Activated CD8-positive, alpha-beta memory T cell treated with anti-CD3 and anti-CD28 coated beads for 1 hour (primary cell): ENCODE data around the gene CDC42BPG.
"Not testable (repeated sequence)": the region's sequence is repeated elsewhere in the genome, so short reads cannot be mapped to it uniquely, and the experiment has no call there.

Source experiments
- DNase-seq, 2 donors: peaks; one replicate each; pipeline ENCODE4 v3.0.0-alpha.2; 2020; ENCODE audit warnings: low read depth in 1 of 2; ENCODE audit errors: extremely low read depth in 1 of 2

Gene CDC42BPG

DNA sequence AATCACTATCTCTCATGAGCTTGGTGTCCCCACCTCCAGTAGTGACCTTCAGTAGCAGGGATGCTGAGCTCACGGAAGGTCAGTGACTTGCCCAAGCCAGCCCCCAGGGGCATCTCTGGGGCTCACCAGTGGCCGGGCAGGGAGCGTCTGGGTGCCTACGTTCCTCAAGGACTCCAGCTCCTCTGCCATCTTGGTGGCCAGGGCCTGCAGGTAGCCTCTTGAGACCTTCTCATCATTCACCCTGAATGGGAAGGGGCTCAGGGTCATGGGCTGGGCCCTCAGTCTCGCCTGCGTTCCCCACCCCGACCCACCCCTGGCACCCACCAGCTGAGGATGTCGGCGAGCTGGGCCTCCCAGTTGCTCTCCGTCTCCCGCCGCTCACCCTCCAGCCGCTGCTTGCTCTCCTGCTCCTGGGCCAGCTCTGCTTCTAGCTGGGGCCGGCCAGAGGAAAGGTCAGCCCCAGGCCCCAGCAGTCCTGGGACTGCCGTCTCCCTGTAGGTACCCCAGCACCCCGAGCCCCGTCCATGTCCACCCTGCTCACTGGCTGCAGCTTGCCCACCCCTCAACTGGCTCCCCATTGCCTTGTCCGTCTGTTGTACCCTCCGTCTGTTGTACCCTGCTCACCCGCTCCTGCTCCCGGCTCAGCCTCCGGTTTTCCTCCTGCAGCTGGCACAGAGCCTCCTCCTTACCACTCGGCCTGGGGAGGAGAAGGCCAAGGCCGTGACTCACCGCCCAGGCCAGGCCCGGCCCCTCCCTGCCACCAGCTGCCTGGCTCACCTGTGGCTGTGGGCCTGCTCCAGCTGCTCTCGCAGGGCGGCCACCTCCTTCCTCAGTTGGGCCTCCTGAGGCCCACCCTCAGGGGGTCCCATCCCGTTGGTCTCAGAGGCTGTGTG lies 9.5 kb downstream of the CDC42BPG start:
- DNase-seq, result no peak

DNA sequence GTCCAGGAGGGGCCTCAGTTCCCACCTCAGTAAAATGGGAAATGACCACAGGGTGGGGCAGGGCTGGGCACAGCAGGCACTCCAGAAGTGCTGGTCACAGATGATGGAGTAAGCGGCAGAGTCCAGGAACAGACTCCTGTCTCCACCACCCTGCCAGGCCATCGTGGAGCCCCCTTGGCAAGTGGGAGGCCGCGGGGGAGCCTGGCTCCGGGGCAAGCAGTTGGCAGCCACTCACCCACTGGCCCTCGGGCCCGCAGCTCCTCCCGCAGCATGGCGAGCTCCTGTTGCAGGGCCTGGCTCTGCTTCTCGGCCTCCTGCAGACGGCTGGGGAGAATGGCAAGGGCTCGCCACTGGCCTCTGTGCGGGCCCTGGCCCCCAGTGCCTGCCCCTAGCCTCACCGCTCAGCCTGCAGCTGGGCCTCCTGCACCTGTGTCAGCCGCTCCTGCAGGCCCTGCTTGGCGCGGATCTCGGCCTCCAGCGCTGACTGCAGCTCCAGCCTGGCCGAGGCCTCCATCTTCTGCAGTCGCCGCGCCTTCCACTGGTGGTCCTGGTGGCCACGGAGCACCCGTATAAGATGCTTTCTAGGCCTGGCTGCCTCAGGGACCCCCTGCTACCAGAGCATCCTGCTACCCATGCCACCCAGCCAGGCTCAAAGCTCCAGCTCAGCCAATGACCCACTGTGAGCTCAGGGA lies 10.3 kb downstream of the CDC42BPG start:
- no peak for DNase-seq

DNA sequence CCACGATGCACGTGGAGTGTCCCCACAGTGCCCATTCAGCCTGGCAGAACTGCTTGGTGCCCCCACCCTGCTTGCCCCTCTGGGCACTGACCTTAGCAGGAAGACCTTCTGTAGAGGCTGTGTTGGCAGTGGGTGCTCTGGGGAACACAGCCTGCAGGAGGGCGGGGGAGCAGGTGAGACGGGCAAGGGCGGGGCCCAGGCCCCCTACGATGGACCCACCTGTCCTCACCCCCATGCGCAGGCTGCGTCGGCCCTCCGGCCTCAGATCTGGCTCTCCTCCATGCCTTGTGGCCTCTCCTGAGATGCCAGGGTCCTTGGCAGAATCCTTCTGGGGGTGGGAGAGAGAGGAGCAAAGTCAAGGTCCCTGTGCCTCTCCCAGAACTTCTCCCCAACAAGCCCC lies 10.9 kb downstream of the CDC42BPG start:
- DNase-seq, result no peak

DNA sequence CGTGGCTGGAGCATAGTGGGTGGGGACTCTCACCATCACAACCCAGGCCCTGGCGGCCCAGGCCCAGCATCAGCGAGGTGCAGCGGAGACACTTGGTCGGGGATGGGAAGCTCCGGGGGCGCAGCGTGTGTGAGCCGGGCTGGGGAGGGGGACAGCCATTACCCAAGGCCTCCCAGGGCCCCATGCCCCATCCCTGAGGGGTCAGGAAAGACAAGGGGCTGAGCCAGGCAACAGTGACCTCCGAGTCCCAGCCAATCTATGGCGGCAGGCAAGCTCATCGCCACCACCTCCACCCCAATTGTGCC lies 11.3 kb downstream of the CDC42BPG start:
- DNase-seq, result no peak

DNA sequence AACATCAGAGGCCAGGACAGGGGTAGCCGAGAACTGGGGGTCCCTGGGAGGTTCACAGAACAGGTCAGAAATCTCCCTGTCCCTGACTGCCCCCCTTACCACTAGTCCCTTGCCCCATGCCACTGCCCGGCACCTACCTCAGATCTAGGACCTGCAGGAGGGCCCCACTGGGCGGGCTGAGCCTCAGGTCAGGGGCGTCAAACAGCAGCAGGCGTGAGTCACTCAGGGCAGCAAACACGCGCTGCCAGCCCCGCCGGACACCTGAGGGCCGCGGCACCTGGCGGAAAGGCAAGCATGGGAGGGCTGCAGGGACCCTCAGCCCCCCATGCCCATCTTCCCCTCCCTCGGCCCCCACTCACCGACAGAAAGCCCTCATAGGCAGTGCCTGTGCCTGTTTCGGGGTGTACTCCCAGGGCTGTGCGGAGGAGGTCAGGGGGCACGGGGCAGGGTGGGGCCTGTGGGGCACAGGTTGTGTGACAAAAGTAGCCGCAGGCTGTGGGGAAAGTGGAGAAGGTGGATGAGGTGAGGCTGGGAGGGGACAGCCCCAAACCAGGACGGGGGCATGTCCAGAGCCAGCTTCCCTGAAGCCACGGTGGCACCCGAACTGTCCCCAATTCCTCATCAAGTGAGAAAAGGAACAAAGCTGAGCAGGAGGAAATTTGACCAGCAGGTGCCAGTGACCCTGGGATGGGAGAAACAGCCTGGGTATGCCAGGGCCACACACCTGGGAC lies 11.8 kb downstream of the CDC42BPG start:
- DNase-seq, result no peak

DNA sequence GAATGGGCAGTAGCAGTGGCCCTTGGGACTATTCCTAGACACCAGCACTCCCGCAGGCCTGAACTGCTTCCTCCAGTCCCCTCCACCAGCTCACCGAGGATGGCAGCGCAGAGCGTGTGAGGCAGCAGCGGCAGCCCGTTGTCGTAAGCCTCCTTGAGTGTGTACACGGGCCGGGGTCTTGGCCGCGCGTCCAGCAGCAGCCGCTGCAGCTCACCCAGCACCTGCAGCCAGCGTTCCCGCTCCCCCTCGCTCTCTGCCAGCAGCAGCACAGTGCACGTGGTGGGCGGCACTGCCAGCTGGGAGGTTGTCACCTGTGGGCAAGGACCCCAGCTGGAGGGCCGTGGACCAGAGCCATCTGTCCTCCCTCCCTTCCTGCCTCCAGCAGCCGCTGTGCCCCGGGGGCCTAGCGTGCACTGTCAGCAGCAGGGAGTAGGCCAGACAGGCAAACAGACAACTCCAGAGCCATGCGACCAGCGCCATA lies 13.0 kb downstream of the CDC42BPG start:
- DNase-seq, result no peak

DNA sequence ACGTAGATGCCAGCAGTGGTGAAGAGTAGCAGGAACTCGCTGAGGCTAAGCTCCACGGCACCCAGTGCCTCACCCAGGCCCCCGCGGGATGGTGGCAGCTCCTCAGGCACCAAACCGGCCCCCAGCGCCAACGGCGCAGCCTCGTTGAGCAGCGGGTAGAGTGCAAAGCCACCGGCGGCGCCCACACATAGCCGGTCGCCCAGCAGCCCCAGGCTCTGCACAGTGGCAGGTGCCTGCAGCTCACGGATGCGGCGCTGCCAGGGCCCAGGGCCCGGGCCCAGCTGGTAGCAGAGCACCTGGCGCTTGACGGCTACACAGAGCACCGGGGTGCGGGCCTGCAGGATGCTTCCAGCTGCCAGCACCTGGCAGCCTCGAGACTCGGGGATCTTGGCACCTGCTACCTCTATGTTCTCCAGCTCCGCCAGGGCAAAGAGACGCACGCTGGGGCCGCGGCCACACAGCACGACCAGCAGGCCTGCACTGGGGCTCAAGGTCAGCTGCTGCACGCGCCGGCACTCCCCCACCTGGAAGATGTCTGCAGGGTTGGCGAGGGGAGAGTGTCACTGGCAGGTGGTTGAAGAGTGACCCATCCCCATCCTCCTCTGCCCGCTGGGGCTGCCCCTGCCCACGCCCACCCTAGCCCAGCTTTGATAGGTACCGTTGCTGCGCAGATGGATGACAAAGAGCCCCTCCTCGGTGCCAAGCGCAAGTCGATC lies 14.8 kb downstream of the CDC42BPG start:
- no peak for DNase-seq

DNA sequence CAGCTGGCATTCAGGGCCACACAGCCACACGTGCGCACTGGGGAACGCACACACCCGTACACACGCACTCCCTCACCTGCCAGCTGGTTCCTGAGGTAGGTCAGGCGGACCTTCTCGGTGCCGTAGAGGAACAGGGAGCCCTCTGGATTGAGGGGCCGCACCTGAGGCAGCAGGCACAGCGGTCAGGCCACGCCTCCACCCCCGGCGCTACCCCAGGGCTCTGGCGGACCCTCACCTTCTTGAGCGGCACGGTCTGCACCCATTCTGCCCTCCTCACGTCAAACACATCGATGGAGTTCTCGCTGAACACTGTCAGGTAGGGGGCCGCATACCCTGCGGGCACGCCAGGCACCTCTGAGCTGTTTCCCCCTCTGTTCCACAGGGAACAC lies 17.0 kb downstream of the CDC42BPG start:
- no peak for DNase-seq

DNA sequence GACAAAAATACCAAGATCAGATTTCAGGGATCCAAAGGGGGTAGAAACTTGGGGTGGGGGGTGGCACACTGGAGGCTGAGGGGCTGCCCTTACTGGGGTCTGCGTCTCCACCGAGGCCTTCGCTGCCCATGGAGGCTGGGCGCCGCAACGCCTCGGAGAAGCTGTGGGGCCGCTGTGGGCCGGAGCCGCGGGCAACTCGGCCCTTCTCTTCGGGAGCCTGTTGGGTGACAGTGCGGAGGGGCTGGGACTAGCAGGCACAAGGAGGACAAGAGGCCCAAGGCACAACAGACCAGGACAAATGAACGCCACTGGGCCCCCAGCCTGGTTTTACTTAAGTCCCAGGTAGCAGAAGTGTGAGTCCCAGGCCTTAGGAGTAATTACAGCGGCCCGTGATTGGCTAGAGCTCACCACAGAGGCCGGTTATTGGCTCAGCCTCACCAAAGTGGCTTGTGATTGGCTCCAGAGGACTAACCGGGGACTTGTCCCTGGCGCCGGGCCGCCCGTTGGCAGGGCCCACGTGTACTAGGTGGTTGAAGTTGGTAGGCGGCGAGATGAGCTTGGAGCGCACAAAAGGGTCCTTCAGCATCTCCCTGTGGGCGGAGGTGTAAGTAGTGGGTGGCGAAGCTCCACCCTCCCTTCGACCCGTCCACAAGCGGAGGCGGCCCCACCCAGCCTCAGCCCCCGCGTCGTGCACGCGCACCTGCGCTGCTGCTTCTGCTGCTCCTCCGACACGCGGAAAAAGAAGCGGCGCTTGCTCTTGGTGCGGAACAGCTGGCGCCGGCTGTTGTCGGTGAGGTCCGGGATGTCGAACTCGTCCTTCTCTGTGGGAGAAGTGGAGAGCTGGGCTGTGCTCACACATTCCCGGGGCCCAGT lies 17.6 kb downstream of the CDC42BPG start:
- no peak for DNase-seq

DNA sequence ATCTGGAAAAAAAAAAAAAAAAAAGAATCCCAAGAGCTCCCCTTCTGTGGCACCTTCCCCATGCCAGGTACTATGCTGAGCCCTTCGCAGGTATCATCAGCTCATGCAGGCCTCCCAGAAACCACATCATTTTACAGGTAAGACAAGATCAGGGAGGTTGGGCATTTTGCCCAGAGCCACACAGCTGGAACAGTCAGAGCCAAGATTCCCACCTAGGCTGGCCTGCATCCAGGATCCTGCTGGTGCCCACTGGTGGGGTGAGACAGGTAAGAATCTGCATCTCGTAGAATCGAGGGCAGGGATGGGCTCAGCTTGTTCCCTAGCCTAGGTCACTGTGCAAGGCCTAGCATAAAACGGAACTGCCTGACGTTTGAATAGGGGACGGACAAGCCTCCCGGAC lies 18.4 kb downstream of the CDC42BPG start:
- DNase-seq, result no peak

DNA sequence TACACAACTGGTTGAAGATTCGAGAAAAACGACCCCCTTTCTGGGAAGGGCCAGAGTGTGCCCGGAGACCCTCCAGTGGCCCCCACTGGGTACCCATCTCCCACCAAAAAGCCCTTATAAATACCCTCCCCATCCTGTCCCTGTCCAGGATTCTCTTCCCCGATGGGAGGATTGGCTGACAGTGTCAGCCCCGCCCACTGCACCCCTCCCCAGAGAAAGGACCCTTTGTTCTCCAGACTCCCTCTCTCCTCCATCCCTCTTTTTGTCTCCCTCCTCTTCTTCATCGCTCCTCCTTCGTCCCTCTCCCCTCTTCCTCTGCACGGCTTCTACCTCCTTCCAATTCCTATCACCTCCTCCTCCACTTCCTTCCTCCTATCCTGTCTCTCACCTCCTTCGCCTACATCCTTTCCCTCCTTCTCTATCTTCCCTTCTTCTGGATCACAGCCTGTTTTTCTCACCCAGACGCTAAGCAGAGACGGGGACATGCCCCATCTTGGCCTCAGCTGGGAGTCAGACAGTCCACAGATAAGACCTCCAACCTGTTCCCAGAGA lies 20.8 kb downstream of the CDC42BPG start:
- DNase-seq, result no peak

DNA sequence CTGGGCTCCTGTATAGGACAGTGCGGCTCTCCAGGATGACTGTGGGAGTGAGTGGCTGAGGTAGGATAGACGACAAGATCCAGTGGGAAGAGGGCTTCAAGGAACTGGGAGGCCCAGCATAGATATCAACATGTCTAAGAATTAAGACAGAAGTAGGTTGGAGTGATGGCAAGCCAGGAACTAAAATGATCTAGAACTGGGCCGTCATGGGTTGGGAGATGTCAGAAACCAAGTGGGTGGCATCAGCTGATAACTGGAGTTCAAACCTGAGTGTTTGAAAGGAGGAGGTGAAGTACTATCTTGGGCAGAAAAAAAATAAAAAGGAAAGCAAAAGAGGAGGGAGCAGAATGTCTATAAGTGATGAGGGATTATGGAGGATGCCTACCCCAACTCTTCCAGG lies 27.0 kb downstream of the CDC42BPG start:
- no peak for DNase-seq

DNA sequence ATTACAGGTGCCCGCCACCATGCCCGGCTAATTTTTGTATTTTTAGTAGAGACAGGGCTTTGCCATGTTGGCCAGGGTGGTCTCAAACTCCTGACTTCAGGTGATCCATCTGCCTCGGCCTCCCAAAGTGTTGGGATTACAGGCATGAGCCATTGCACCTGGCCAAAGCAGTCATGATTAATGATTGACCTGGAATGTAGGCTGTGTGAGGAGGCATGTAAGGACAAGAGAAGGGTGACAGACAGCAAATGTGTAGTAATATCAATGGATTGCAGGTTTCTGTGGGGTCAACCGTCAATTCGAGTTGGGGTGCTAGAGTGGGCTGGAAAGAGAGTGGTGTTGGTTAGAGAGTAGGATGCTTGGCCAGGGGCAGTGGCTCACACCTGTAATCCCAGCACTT lies 29.0 kb downstream of the CDC42BPG start:
- DNase-seq, result not testable (repeated sequence)

DNA sequence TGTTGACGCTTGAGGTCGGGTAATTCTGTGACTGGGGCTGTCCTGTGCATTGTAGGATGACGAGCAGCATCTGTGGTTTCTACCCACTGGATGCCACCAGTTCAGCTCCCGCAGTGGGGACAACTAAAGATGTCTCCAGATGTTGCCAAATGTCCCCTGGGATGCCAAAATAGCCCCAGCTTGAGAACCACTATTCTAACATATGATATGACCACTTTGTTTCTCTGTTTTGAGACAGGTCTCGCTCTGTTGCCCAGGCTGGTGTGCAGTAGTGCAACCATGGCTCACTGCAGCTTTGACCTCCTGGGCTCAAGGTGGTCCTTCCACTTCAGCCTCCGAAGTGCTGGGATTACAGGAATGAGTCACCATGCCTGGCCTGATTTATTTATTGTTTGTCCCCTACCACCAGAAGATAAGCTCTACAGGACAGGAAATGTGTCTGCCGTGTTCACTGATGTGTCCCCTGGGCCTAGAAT lies 29.7 kb downstream of the CDC42BPG start:
- no peak for DNase-seq

DNA sequence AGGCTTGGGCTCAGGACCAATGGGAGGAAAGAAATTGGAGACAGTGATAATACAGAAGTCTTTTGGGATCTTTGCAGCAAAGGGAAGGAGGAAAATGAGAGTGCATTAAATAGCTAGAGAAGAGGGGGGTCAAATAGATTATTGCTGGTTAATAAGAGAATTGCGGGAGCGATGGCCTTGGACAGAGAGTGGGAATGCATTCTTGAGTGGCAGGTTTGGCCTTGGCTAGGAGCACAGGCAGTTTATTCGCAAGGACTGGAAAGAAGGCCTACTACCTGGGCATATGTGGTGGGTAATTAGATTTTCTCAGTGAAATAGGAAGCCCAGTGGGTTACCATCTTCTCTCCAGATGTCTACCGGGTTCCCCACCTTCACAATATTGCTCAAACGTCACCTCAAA lies 30.6 kb downstream of the CDC42BPG start:
- DNase-seq, result no peak

DNA sequence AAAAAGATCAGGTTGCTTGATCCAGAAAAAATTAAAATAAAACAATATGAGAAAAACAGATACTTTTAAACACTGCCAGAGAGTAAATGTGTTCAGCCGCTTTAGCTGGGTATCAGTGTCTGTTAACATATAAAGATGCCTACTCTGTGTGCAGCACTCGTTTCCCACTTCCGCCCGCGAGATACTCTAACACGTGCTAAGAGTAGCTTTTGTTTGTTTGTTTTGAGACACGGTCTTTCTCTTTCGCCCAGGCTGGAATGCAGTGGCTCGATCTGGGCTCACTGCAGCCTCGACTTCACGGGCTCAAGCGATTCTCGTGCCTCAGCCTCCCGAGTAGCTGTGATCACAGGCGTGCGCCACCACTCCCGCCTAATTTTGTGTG lies 33.6 kb downstream of the CDC42BPG start:
- no peak for DNase-seq

DNA sequence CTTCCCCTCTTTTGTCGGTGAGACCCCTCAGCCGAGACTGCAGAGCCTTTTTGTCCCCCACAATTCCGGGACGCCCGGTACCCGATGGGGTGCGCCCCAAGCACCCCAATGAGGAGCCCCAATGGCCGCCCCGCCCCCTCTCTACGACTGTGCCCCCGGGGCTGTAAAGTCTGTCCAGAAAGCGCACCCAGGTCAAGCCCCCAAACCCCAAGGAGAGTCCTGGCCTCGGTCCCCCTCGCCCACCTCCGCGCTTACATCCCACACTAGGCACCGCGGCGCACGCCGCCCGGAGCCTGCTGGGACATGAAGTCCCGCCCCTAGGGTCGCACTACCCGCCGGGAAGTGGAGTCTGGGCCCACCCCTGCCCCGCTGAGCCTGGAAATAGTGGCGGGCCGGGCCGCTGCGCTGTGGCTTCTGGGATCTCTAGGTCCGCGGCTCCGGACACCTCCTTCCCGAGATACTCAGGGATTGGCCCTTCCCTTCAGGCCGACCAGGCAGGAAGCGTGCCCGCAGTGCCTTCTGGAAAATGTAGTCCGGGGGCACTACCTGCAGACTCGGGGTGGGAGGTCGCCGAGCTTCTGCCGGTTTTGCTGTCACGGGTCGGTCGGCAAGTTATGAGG lies 34.1 kb downstream of the CDC42BPG start, which contains the start of gene MEN1:
MEN1 (minus strand) TSS at position 281 of the 620 bp plus-strand sequence. CDS start 442 bp downstream, outside the sequence.
- DNase-seq, result peak; percentile 42 to 57

DNA sequence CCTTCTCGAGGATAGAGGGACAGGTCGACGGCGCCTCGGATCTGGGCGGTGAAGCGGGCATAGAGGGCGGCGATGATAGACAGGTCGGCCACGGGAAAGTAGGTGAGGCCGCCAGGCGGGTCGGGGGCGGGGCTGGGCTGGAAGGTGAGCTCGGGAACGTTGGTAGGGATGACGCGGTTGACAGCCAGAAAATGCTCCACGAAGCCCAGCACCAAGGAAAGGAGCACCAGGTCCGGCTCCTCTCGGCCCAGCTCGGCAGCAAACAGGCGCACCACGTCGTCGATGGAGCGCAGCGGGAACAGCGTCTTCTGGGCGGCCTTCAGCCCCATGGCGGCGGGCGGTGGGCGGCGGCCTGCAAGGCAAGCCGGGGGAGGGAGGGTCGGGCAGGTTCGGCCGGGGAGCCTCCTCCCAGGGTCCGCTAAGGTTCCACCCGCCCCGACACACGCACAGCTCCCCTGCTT lies 34.6 kb downstream of the CDC42BPG start:
- DNase-seq, result no peak

DNA sequence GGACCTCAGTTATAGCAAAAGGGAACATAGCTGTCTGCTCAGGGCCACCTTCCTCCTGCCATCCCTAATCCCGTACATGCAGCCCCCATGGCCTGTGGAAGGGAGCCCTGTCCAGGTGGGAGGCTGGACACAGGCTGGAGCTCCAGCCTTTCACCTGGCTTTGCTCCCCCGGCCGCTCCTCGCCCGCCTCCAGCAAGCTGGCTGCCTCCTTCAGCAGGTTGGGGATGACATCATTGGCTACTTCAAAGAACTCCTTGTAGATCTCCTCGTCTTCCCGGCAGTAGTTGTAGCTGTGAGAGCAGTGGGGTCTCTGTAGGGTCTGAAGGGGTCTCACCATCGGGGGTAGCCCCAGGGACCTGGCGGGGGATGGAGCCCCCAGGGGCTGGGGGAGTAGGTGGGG lies 39.0 kb downstream of the CDC42BPG start:
- no peak for DNase-seq
